ENCODE results near the gene PRSS33. TPM values are rescaled to one million over a fixed set of nuclear protein-coding genes. Genes with fewer than 3 reads are reported as not detected.

PRSS33 gene
- total and polyA plus RNA-seq, 2 of the 8 experiments (the other 6 are each of a cell fraction or from before 2014, with no cell fraction given), result 0.09 TPM; not detected in 1

GRCh38 chr16:2798723-2799204, 11.4 kb upstream of the PRSS33 start (continued):
- TF ChIP-seq EGR1 (IDR thresholded peaks at IDR 0.05; ENCODE audit: borderline replicate concordance, low read depth, low read length) (no peak), JUN (IDR thresholded peaks at IDR 0.05; ENCODE audit: low read depth, low read length) (no peak), BACH1 (IDR thresholded peaks at IDR 0.05; ENCODE audit: low read length) (no peak), SUZ12 (IDR thresholded peaks at IDR 0.05; ENCODE audit: low read length) (no peak)
- TF ChIP-seq, protein P1, sequence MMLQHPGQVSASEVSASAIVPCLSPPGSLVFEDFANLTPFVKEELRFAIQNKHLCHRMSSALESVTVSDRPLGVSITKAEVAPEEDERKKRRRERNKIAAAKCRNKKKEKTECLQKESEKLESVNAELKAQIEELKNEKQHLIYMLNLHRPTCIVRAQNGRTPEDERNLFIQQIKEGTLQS (IDR thresholded peaks at IDR 0.05; ENCODE audit: insufficient read depth, low read depth, low read length), result no peak
